K562 (cell line): ENCODE data around the gene DYNC1H1. TPM values are rescaled to one million over a fixed set of nuclear protein-coding genes. Genes with fewer than 3 reads are reported as not detected.
A peak's percentile ranks its signal among the peaks of the same experiment; 100 is the strongest.

Experiments used
- ARID2 ChIP-seq: fragments of 450-650 bp; IDR thresholded peaks from 2 replicates; pipeline ENCODE4 v1.6.1; 2017; ENCODE audit warnings: antibody characterized with exemption, mild to moderate bottlenecking
- ARID4B ChIP-seq: sonication (generic); formaldehyde crosslinking; IDR thresholded peaks from 2 replicates; pipeline ENCODE4 v1.8.0; 2022; ENCODE audit warnings: mild to moderate bottlenecking, missing genetic modification reagents
- GTF2A2 ChIP-seq: IDR thresholded peaks from 2 replicates; pipeline ENCODE4 v1.6.1; 2016; ENCODE audit warnings: mild to moderate bottlenecking, missing genetic modification characterization, missing compliant biosample characterization
- GTF2F1 ChIP-seq: IDR thresholded peaks from 2 replicates; pipeline ENCODE4 v1.6.1; 2011; ENCODE audit warnings: low read depth, low read length, improper control_type of control experiment
- KDM4B ChIP-seq, 2 experiments: fragments of 450-650 bp in 1 of 2; sonication (generic) in 1 of 2; IDR thresholded peaks; 2 replicates each; pipeline ENCODE4 v1.6.1; 2016 to 2017; ENCODE audit warnings: borderline replicate concordance in 2 of 2, antibody characterized with exemption in 1 of 2, low read depth in 1 of 2, mild to moderate bottlenecking in 1 of 2
- LCOR ChIP-seq: sonication (generic); formaldehyde crosslinking; IDR thresholded peaks from 2 replicates; pipeline ENCODE4 v1.8.0; 2022; ENCODE audit warnings: mild to moderate bottlenecking, missing genetic modification reagents
- PHF8 ChIP-seq: fragments of 200-600 bp; sonication (generic); IDR thresholded peaks from 2 replicates; pipeline ENCODE4 v1.6.1; 2012; ENCODE audit warnings: mixed run types, mild to moderate bottlenecking, inconsistent platforms, low read length, moderate library complexity, borderline replicate concordance
- SMARCA5 ChIP-seq: fragments of 450-650 bp; IDR thresholded peaks from 2 replicates; pipeline ENCODE4 v1.6.1; 2016
- TBP ChIP-seq: optimal IDR thresholded peaks from 2 replicates; pipeline ENCODE3; 2011; ENCODE audit warnings: low read depth, low read length, improper control_type of control experiment
- TFAM ChIP-seq: fragments of 250-450 bp; sonication (Bioruptor Pico); conservative IDR thresholded peaks from 2 replicates; pipeline ENCODE4 v1.5.0; 2021; ENCODE audit warnings: mild to moderate bottlenecking, moderate library complexity
- TRIM24 ChIP-seq, 2 experiments: fragments of 450-650 bp; IDR thresholded peaks; 2 replicates each; pipeline ENCODE4 v1.6.1; 2016
- ZFX ChIP-seq: sonication (generic); formaldehyde crosslinking; IDR thresholded peaks from 2 replicates; pipeline ENCODE4 v1.8.0; 2022; ENCODE audit warnings: mild to moderate bottlenecking, missing genetic modification reagents, moderate library complexity
- ZNF282 ChIP-seq: sonication (generic); formaldehyde crosslinking; IDR thresholded peaks from 2 replicates; pipeline ENCODE4 v1.8.1; 2023; ENCODE audit warnings: missing genetic modification reagents
- ZNF436 ChIP-seq: fragments of 250-450, 450-650 bp; sonication (Bioruptor Pico); formaldehyde crosslinking; IDR thresholded peaks from 2 replicates; pipeline ENCODE4 v1.7.0; 2020; ENCODE audit warnings: mild to moderate bottlenecking
- ZNF696 ChIP-seq: fragments of 250-450 bp; sonication (Bioruptor Pico); conservative IDR thresholded peaks from 2 replicates; pipeline ENCODE4 v1.4.0; 2020; ENCODE audit warnings: mild to moderate bottlenecking, moderate library complexity
- polyA plus RNA-seq, 8 experiments: library from polyadenylated mRNA; depleted of rRNA in 4 of 8; stranded (reverse) in 5 of 8; unstranded in 3 of 8; fragments of >200 nt; fragmentation: Nextera tagmentation in 2 of 8; fragmentation: Illumina TruSeq in 1 of 8; extraction: Ambion mirVana in 2 of 8; extraction: Trizol in 1 of 8; gene quantifications; 2 replicates each; pipeline versions ENCODE4 v1.2.1 to v1.2.3, GENCODE V29; 2011 to 2014; ENCODE audit warnings: inconsistent platforms in 1 of 8, missing spikeins in 1 of 8
- total RNA-seq, 7 experiments: library from RNA; depleted of rRNA in 6 of 7; stranded (reverse); fragments of >200 nt in 6 of 7; fragmentation: Illumina TruSeq in 2 of 7; extraction: Trizol in 2 of 7; gene quantifications; 2 replicates each; pipeline versions ENCODE4 v1.2.1 to v1.2.3, GENCODE V29; 2011 to 2021; ENCODE audit warnings: low replicate concordance in 1 of 7
- TF ChIP-seq, protein P1 (sequence below): fragments of 450-650 bp; IDR thresholded peaks from 2 replicates; pipeline ENCODE4 v1.6.1; 2016; ENCODE audit warnings: low read depth, mild to moderate bottlenecking, moderate library complexity
- TF ChIP-seq, protein P2 (sequence below): fragments of 250-450 bp; sonication (Bioruptor Pico); IDR thresholded peaks from 2 replicates; pipeline ENCODE4 v1.4.0; 2020; ENCODE audit warnings: borderline replicate concordance
- TF ChIP-seq, protein P3 (sequence below): sonication (generic); formaldehyde crosslinking; IDR thresholded peaks from 2 replicates; pipeline ENCODE4 v1.5.0; 2020; ENCODE audit warnings: missing genetic modification reagents
- TF ChIP-seq, protein P4 (sequence below): fragments of 450-650 bp; IDR thresholded peaks from 2 replicates; pipeline ENCODE4 v1.6.1; 2014; ENCODE audit warnings: low read depth, mild to moderate bottlenecking, moderate library complexity, borderline replicate concordance

Gene DYNC1H1
- total and polyA plus RNA-seq, 9 of the 15 experiments (the other 6 are each of a cell fraction or from before 2014, with no cell fraction given) = 31.9 to 335 (median 115) TPM

DNA sequence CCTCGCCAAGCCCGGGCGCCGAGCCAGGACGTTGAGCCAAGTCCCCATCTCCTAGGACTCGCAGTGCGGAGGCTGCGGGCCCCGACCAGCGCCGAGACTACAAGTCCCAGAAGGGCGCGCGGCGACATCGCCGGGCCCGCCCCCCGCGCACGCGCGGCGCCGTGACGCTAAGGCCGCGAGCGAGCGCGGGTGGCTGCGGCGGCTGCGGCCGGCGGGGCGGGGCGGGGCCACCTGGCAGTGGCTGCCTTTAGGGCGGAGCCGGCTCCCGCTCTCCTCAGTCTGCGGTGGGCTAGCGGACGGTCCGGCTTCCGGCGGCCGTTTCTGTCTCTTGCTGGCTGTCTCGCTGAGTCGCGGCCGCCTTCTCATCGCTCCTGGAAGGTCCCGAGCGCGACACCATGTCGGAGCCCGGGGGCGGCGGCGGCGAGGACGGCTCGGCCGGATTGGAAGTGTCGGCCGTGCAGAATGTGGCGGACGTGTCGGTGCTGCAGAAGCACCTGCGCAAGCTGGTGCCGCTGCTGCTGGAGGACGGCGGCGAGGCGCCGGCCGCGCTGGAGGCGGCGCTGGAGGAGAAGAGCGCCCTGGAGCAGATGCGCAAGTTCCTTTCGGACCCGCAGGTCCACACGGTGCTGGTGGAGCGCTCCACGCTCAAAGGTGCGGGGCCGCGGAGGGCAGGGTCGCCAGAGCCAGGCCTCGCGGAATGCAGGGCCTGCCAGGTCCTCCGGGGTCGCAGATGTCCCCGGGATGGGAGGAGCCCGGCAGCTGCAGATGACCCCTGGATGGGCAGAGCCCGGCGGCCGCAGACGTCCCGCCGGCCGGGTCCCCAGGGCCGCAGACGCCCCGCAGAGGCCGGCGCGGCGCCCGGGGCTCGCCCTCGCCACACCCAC lies at the start of gene DYNC1H1 (continued):
- TF ChIP-seq ZNF696 (CRISPR knock-in tag) (no peak), GTF2F1 (0 out of 2 replicates have a peak, but pooled peaks have one; percentile 36), SMARCA5 (no peak), PHF8 (peak; percentile 77; the same call in 1 of the 2 replicates), ZFX (CRISPR knock-in tag) (peak; percentile 42), LCOR (0 out of 2 replicates have a peak, but pooled peaks have one; percentile 36), TFAM (no peak), KDM4B (IDR thresholded peaks at IDR 0.05; ENCODE audit: borderline replicate concordance in 2 of 2, low read depth in 1 of 2) (no peak), TBP (peak; percentile 91), ZNF436 (CRISPR knock-in tag) (no peak), GTF2A2 (tag) (no peak), ARID4B (peak; percentile 73; the same call in 1 of the 2 replicates), ARID2 (no peak), TRIM24 (IDR thresholded peaks at IDR 0.05) (no peak), ZNF282 (CRISPR knock-in tag) (no peak; the same call in 1 of the 2 replicates)
- TF ChIP-seq, protein P1, sequence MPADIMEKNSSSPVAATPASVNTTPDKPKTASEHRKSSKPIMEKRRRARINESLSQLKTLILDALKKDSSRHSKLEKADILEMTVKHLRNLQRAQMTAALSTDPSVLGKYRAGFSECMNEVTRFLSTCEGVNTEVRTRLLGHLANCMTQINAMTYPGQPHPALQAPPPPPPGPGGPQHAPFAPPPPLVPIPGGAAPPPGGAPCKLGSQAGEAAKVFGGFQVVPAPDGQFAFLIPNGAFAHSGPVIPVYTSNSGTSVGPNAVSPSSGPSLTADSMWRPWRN = no peak
- TF ChIP-seq, protein P2, sequence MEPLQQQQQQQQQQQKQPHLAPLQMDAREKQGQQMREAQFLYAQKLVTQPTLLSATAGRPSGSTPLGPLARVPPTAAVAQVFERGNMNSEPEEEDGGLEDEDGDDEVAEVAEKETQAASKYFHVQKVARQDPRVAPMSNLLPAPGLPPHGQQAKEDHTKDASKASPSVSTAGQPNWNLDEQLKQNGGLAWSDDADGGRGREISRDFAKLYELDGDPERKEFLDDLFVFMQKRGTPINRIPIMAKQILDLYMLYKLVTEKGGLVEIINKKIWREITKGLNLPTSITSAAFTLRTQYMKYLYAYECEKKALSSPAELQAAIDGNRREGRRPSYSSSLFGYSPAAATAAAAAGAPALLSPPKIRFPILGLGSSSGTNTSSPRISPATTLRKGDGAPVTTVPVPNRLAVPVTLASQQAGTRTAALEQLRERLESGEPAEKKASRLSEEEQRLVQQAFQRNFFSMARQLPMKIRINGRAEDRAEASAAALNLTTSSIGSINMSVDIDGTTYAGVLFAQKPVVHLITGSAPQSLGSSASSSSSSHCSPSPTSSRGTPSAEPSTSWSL (CRISPR knock-in tag) = no peak
- TF ChIP-seq, protein P3, sequence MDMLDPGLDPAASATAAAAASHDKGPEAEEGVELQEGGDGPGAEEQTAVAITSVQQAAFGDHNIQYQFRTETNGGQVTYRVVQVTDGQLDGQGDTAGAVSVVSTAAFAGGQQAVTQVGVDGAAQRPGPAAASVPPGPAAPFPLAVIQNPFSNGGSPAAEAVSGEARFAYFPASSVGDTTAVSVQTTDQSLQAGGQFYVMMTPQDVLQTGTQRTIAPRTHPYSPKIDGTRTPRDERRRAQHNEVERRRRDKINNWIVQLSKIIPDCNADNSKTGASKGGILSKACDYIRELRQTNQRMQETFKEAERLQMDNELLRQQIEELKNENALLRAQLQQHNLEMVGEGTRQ (CRISPR knock-in tag) = no peak
- TF ChIP-seq, protein P4, sequence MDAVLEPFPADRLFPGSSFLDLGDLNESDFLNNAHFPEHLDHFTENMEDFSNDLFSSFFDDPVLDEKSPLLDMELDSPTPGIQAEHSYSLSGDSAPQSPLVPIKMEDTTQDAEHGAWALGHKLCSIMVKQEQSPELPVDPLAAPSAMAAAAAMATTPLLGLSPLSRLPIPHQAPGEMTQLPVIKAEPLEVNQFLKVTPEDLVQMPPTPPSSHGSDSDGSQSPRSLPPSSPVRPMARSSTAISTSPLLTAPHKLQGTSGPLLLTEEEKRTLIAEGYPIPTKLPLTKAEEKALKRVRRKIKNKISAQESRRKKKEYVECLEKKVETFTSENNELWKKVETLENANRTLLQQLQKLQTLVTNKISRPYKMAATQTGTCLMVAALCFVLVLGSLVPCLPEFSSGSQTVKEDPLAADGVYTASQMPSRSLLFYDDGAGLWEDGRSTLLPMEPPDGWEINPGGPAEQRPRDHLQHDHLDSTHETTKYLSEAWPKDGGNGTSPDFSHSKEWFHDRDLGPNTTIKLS = peak; percentile 19; the same call in 1 of the 2 replicates
